Endodermal cell (in vitro differentiated cells): ENCODE measurements around the gene UNC13C. TPM values are rescaled to one million over a fixed set of nuclear protein-coding genes. Genes with fewer than 3 reads are reported as not detected.

Experiments
- DNase-seq: peaks from one replicate; pipeline ENCODE4 v3.0.0-alpha.2; 2017
- H3K27ac ChIP-seq: 2 replicates; pipeline ENCODE4 v1.5.1; 2013; ENCODE audit warnings: mild to moderate bottlenecking, low read depth, low read length, moderate library complexity
- H3K27me3 ChIP-seq: 2 replicates; pipeline ENCODE4 v1.6.1; 2013; ENCODE audit warnings: mild to moderate bottlenecking, low read length, moderate library complexity; ENCODE audit not compliant: insufficient read depth, control insufficient read depth, poor library complexity, severe bottlenecking
- H3K36me3 ChIP-seq: 2 replicates; pipeline ENCODE4 v1.7.0; 2013; ENCODE audit warnings: mild to moderate bottlenecking, low read length, moderate library complexity; ENCODE audit not compliant: control insufficient read depth, insufficient read depth
- H3K4me1 ChIP-seq: one replicate; pipeline ENCODE4 v1.7.0; 2013; ENCODE audit warnings: low read length; ENCODE audit not compliant: control insufficient read depth, insufficient read depth
- H3K4me3 ChIP-seq: 2 replicates; pipeline ENCODE4 v1.5.1; 2013; ENCODE audit warnings: mild to moderate bottlenecking, low read length, moderate library complexity
- H3K9ac ChIP-seq: 2 replicates; pipeline ENCODE4 v1.6.1; 2013; ENCODE audit warnings: mild to moderate bottlenecking, low read length, moderate library complexity; ENCODE audit not compliant: poor library complexity, severe bottlenecking; ENCODE audit errors: extremely low read depth
- H3K9me3 ChIP-seq: 2 replicates; pipeline ENCODE4 v1.6.1; 2013; ENCODE audit warnings: mild to moderate bottlenecking, low read length, moderate library complexity; ENCODE audit not compliant: control insufficient read depth
- H3K27ac Mint-ChIP-seq: 2 replicates; pipeline ENCODE4 v1.8.0; 2020; ENCODE audit warnings: mixed read lengths
- H3K27me3 Mint-ChIP-seq: 2 replicates; pipeline ENCODE4 v1.8.0; 2021; ENCODE audit warnings: mild to moderate bottlenecking, mixed read lengths; ENCODE audit not compliant: insufficient read depth
- H3K36me3 Mint-ChIP-seq: 2 replicates; pipeline ENCODE4 v1.8.0; 2020; ENCODE audit warnings: low read depth, mixed read lengths
- H3K4me1 Mint-ChIP-seq: 2 replicates; pipeline ENCODE4 v1.8.0; 2020; ENCODE audit warnings: mixed read lengths
- H3K4me3 Mint-ChIP-seq: 2 replicates; pipeline ENCODE4 v1.8.0; 2020; ENCODE audit warnings: mild to moderate bottlenecking, moderate library complexity, mixed read lengths
- H3K9me3 Mint-ChIP-seq: 2 replicates; pipeline ENCODE4 v1.8.0; 2020; ENCODE audit warnings: mild to moderate bottlenecking, mixed read lengths
- CTCF ChIP-seq: fragments of 200-600 bp; sonication (generic); conservative IDR thresholded peaks from 2 replicates; pipeline ENCODE4 v1.5.0; 2021; ENCODE audit warnings: antibody characterized with exemption, mild to moderate bottlenecking
- WGBS, 2 experiments: methylation state at CpG; one replicate each; pipeline versions ENCODE4 v1.1.5 to v1.1.7; 2013; ENCODE audit warnings: missing lambda C conversion rate in 2 of 2, mixed read lengths in 1 of 2; ENCODE audit not compliant: insufficient coverage in 1 of 2, insufficient read length in 1 of 2; 5-methylcytosine and 5-hydroxymethylcytosine counted together
- total RNA-seq, 2 donors: library from RNA; stranded (reverse); fragmentation: NEBNext Ultra II Directional in 1 of 2; extraction: Animal tissue kit (Norgen Biotek cat#: 25700) in 1 of 2; gene quantifications; 2 replicates in 1 of 2; 3 replicates in 1 of 2; pipeline ENCODE4 v1.2.1, GENCODE V29; 2021

Gene UNC13C
- total RNA-seq, 2 donors from 2014 or later, result 7.2 to 19.9 TPM

- H3K27ac ChIP-seq, result no peak overlapping the region
- 93% methylated on average over 2 to 3 of the region's 5 CpGs for WGBS, 2 experiments
- no peak overlapping the region for H3K27ac Mint-ChIP-seq
- no peaks in the 10 kb centered on the region for H3K4me1 Mint-ChIP-seq
- no peaks in the 10 kb centered on the region for H3K27me3 Mint-ChIP-seq
- H3K4me1 ChIP-seq, result no peaks in the 10 kb centered on the region
- no peaks in the 10 kb centered on the region for H3K9me3 Mint-ChIP-seq
- no peak for TF ChIP-seq CTCF
- no peak overlapping the region for H3K9ac ChIP-seq
- no peak overlapping the region for H3K4me3 ChIP-seq
- no peaks in the 10 kb centered on the region for H3K9me3 ChIP-seq
- H3K4me3 Mint-ChIP-seq, result no peak overlapping the region
- no peak for DNase-seq
- H3K27me3 ChIP-seq, result no peaks in the 10 kb centered on the region
- H3K36me3 ChIP-seq, result no peaks in the 10 kb centered on the region
- H3K36me3 Mint-ChIP-seq, result no peaks in the 10 kb centered on the region
Observed at GRCh38 chr15:54566654-54567053, 588.4 kb downstream of the UNC13C start.

GRCh38 chr15:54567408-54568035 lies 589.3 kb downstream of the UNC13C start:
- H3K4me1 Mint-ChIP-seq, result no peaks in the 10 kb centered on the region
- Histone ChIP-seq H3K27ac (no peak overlapping the region), H3K4me3 (no peak overlapping the region), H3K36me3 (no peaks in the 10 kb centered on the region), H3K9ac (no peak overlapping the region), H3K27me3 (no peaks in the 10 kb centered on the region), H3K9me3 (no peaks in the 10 kb centered on the region), H3K4me1 (no peaks in the 10 kb centered on the region)
- no peak for DNase-seq
- WGBS, 2 experiments, result 77 to 100% methylated on average over 1 to 2 of the region's 2 CpGs
- H3K9me3 Mint-ChIP-seq, result no peaks in the 10 kb centered on the region
- H3K27ac Mint-ChIP-seq, result no peak overlapping the region
- TF ChIP-seq CTCF, result no peak
- no peaks in the 10 kb centered on the region for H3K36me3 Mint-ChIP-seq
- H3K4me3 Mint-ChIP-seq, result no peak overlapping the region
- H3K27me3 Mint-ChIP-seq, result no peaks in the 10 kb centered on the region

DNA sequence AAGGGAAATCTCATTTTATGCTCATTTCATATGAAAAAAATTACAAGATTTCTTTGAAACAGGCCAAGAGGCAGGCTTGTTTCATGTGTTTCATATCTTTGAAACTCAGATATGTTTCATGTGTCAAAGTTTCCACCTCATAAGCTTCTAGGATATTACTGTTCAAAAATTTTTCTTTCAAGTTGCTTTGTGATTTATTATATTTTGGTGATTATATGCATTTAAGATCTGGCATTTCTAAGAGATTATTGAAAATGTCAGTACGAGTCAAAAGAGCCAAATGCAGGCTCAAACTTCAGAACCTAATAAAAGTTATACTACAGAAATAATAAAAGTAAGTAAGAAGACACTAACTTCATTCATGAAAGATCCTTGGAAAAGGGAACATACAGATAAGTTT lies 590.1 kb downstream of the UNC13C start:
- no peak overlapping the region for H3K27ac Mint-ChIP-seq
- H3K4me3 Mint-ChIP-seq, result no peak overlapping the region
- Histone ChIP-seq H3K27me3 (no peaks in the 10 kb centered on the region), H3K4me1 (no peaks in the 10 kb centered on the region), H3K9ac (no peak overlapping the region), H3K27ac (no peak overlapping the region), H3K9me3 (no peaks in the 10 kb centered on the region), H3K4me3 (no peak overlapping the region), H3K36me3 (no peaks in the 10 kb centered on the region)
- H3K36me3 Mint-ChIP-seq, result no peaks in the 10 kb centered on the region
- H3K9me3 Mint-ChIP-seq, result no peaks in the 10 kb centered on the region
- no CpG with 5 or more reads among the region's 1 CpG for WGBS, 2 experiments
- H3K4me1 Mint-ChIP-seq, result no peaks in the 10 kb centered on the region
- no peaks in the 10 kb centered on the region for H3K27me3 Mint-ChIP-seq
- no peak for DNase-seq
- TF ChIP-seq CTCF, result no peak
